Neural cell (in vitro differentiated cells): ENCODE results near the gene MAP3K19. TPM values are rescaled to one million over a fixed set of nuclear protein-coding genes. Genes with fewer than 3 reads are reported as not detected.

Experiments
- H2AFZ ChIP-seq: fragments of 200-600, 300-800 bp; sonication (generic), shearing (Covaris generic); 2 replicates; pipeline ENCODE4 v1.6.0; 2014; ENCODE audit warnings: low read depth, mild to moderate bottlenecking, antibody characterized with exemption, low read length, moderate library complexity
- H3F3A ChIP-seq: fragments of 200-600 bp; shearing (Covaris generic); 2 replicates; pipeline ENCODE4 v1.6.1; 2016; ENCODE audit warnings: mild to moderate bottlenecking, moderate library complexity, mixed read lengths, antibody characterized with exemption, low read length; ENCODE audit not compliant: insufficient read depth, poor library complexity, severe bottlenecking
- H3K27ac ChIP-seq: fragments of 200-600, 300-800 bp; sonication (generic), shearing (Covaris generic); 2 replicates; pipeline ENCODE4 v1.5.1; 2014; ENCODE audit warnings: mild to moderate bottlenecking, low read length, moderate library complexity
- H3K27me3 ChIP-seq: fragments of 300-800, 200-600 bp; sonication (generic), shearing (Covaris generic); 2 replicates; pipeline ENCODE4 v1.6.0; 2014; ENCODE audit warnings: mild to moderate bottlenecking, low read depth, low read length, moderate library complexity; ENCODE audit not compliant: insufficient read depth
- H3K36me3 ChIP-seq: fragments of 300-800, 200-600 bp; sonication (generic), shearing (Covaris generic); 2 replicates; pipeline ENCODE4 v1.5.1; 2014; ENCODE audit warnings: mild to moderate bottlenecking, antibody characterized with exemption, low read length, moderate library complexity; ENCODE audit not compliant: insufficient read depth
- H3K4me2 ChIP-seq: fragments of 300-800, 200-600 bp; sonication (generic), shearing (Covaris generic); 2 replicates; pipeline ENCODE4 v1.6.0; 2014; ENCODE audit warnings: mild to moderate bottlenecking, low read length
- H3K4me3 ChIP-seq: fragments of 300-800, 200-600 bp; sonication (generic), shearing (Covaris generic); 2 replicates; pipeline ENCODE4 v1.5.1; 2014; ENCODE audit warnings: mild to moderate bottlenecking, low read length, moderate library complexity
- H3K79me2 ChIP-seq: fragments of 200-600 bp; shearing (Covaris generic); replicated peaks from 2 replicates; pipeline ENCODE4 v1.6.0; 2014; ENCODE audit warnings: mild to moderate bottlenecking, low read length, moderate library complexity; ENCODE audit not compliant: insufficient read depth
- H3K9ac ChIP-seq: fragments of 300-800, 200-600 bp; sonication (generic), shearing (Covaris generic); 2 replicates; pipeline ENCODE4 v1.6.1; 2016; ENCODE audit warnings: mild to moderate bottlenecking, low read length, mixed read lengths
- H3K9me2 ChIP-seq: fragments of 200-600 bp; shearing (Covaris generic); 2 replicates; pipeline ENCODE4 v1.6.1; 2016; ENCODE audit warnings: mild to moderate bottlenecking, low read length, mixed read lengths; ENCODE audit not compliant: insufficient read depth
- H3K9me3 ChIP-seq: fragments of 200-600, 300-800 bp; sonication (generic), shearing (Covaris generic); 2 replicates; pipeline ENCODE4 v1.6.1; 2016; ENCODE audit warnings: mild to moderate bottlenecking, mixed run types, low read length, moderate library complexity, mixed read lengths
- H4K20me1 ChIP-seq: fragments of 200-600 bp; shearing (Covaris generic); 2 replicates; pipeline ENCODE4 v1.6.1; 2016; ENCODE audit warnings: mild to moderate bottlenecking, mixed run types; ENCODE audit not compliant: insufficient read depth
- CTCF ChIP-seq: fragments of 450-650 bp; IDR thresholded peaks from 2 replicates; pipeline ENCODE4 v1.5.1; 2014; ENCODE audit warnings: antibody characterized with exemption, mild to moderate bottlenecking, moderate library complexity; ENCODE audit not compliant: poor library complexity, severe bottlenecking
- EP300 ChIP-seq: fragments of 450-650 bp; conservative IDR thresholded peaks from 2 replicates; pipeline ENCODE4 v1.6.1; 2014; ENCODE audit warnings: antibody characterized with exemption, mild to moderate bottlenecking, moderate library complexity; ENCODE audit not compliant: poor library complexity, severe bottlenecking
- EZH2 ChIP-seq: fragments of 200-600, 300-800 bp; shearing (Covaris generic), sonication (generic); IDR thresholded peaks from 2 replicates; pipeline ENCODE4 v1.6.1; 2014; ENCODE audit warnings: antibody characterized with exemption, low read length, borderline replicate concordance, mild to moderate bottlenecking; ENCODE audit not compliant: insufficient read depth, poor library complexity, severe bottlenecking
- MXI1 ChIP-seq: fragments of 450-650 bp; conservative IDR thresholded peaks from 2 replicates; pipeline ENCODE4 v1.6.1; 2014; ENCODE audit warnings: antibody characterized with exemption, mild to moderate bottlenecking; ENCODE audit not compliant: poor library complexity, severe bottlenecking
- POLR2AphosphoS5 ChIP-seq: IDR thresholded peaks from 2 replicates; pipeline ENCODE4 v1.6.1; 2012
- RAD21 ChIP-seq: fragments of 450-650 bp; conservative IDR thresholded peaks from 2 replicates; pipeline ENCODE4 v1.6.1; 2014; ENCODE audit warnings: antibody characterized with exemption, mild to moderate bottlenecking, moderate library complexity
- REST ChIP-seq: IDR thresholded peaks from 2 replicates; pipeline ENCODE4 v1.6.1; 2012; ENCODE audit warnings: borderline replicate concordance
- SMC3 ChIP-seq: fragments of 450-650 bp; conservative IDR thresholded peaks from 2 replicates; pipeline ENCODE4 v1.6.1; 2014; ENCODE audit warnings: antibody characterized with exemption, mild to moderate bottlenecking, moderate library complexity; ENCODE audit not compliant: poor library complexity
- TAF1 ChIP-seq: IDR thresholded peaks from 2 replicates; pipeline ENCODE4 v1.6.1; 2012; ENCODE audit warnings: low read depth
- polyA plus RNA-seq: library from polyadenylated mRNA; depleted of rRNA; stranded (reverse); fragments of >200 nt; gene quantifications from 2 replicates; pipeline ENCODE4 v1.2.3, GENCODE V29; 2014

MAP3K19 gene
- polyA plus RNA-seq, 1 donor from 2014 or later, result not detected

DNA sequence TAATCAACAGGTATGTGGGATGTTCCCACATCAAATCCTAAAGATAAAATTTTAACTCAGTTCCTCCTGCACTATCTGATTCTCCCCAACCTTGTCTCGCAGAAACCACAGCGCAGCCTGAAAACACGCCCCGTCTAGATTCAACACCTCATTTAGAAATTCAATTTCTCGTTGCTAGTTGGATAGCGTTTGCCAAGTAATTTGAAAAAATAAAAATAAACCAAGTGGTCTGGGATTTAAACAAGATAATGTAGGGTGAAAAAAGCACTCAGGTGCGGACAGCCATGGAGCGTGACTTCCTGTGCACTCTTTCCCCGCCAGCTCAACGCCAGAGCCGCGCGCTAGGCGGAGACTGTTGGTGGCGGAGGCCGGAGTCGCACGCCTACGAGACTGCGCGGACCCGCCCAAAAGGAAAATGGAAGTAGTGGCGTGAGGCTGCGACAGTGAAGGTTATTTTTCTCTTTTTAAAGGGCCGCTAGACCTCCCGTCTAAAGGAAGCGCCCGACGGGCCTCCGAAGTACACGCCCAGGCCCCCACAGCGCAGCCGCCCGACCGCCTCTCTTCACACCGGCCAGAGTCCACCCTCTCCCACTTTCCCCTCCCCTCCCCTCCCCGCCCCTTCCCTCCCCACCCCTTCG is 129.2 kb downstream of the MAP3K19 start:
- peaks cover 42% of the 10 kb centered on the region for H3K79me2 ChIP-seq
- H3K27ac ChIP-seq, result peak overlapping the region; percentile 98
- H3K4me2 ChIP-seq, result peak overlapping the region; percentile 74
- H3K9me2 ChIP-seq, result no peaks in the 10 kb centered on the region
- H3K36me3 ChIP-seq, result no peaks in the 10 kb centered on the region
- H3K9me3 ChIP-seq, result no peaks in the 10 kb centered on the region
- H2AFZ ChIP-seq, result peak overlapping the region; percentile 94
- H3K4me3 ChIP-seq, result peak overlapping the region; percentile 89
- peak overlapping the region; percentile 98 for H3K9ac ChIP-seq
- H4K20me1 ChIP-seq, result peaks cover 4% of the 10 kb centered on the region
- no peaks in the 10 kb centered on the region for H3K27me3 ChIP-seq
- H3F3A ChIP-seq, result peaks cover 5% of the 10 kb centered on the region
- TF ChIP-seq EZH2 (no peak), MXI1 (peak; percentile 87), REST (no peak), EP300 (peak; percentile 16), CTCF (peak; percentile 66), RAD21 (peak; percentile 59), SMC3 (peak; percentile 66), POLR2AphosphoS5 (peak; percentile 62), TAF1 (peak; percentile 72)

- no peak for TF ChIP-seq REST
- TF ChIP-seq EZH2, result no peak
Measured at GRCh38 chr2:134917360-134917865, 129.8 kb downstream of the MAP3K19 start.

More at GRCh38 chr2:134917360-134917865, 129.8 kb downstream of the MAP3K19 start:
- peak overlapping the region; percentile 98 for H3K27ac ChIP-seq
- no peaks in the 10 kb centered on the region for H3K9me3 ChIP-seq
- H3K9ac ChIP-seq, result peak overlapping the region; percentile 98
- peaks cover 5% of the 10 kb centered on the region for H3F3A ChIP-seq
- H3K27me3 ChIP-seq, result no peaks in the 10 kb centered on the region
- H3K4me2 ChIP-seq, result peak overlapping the region; percentile 74
- H4K20me1 ChIP-seq, result peaks cover 4% of the 10 kb centered on the region
- H3K36me3 ChIP-seq, result no peaks in the 10 kb centered on the region
- peak overlapping the region; percentile 94 for H2AFZ ChIP-seq
- peak overlapping the region; percentile 89 for H3K4me3 ChIP-seq
- H3K79me2 ChIP-seq, result peaks cover 36% of the 10 kb centered on the region
- no peaks in the 10 kb centered on the region for H3K9me2 ChIP-seq
